Retinal pigment epithelial cell (primary cell): ENCODE measurements around the gene TPRG1.

Source experiments
- DNase-seq: peaks from one replicate; pipeline ENCODE4 v3.0.0-alpha.2; 2010; ENCODE audit warnings: low read depth
- H3K4me3 ChIP-seq: 2 replicates; pipeline ENCODE4 v1.5.1; 2011; ENCODE audit warnings: mild to moderate bottlenecking, low read length, control low read depth, moderate library complexity
- TF ChIP-seq, protein P1 (sequence below): conservative IDR thresholded peaks from 2 replicates; pipeline ENCODE4 v1.5.1; 2011; ENCODE audit warnings: low read depth, low read length, control low read depth, inconsistent platforms

TPRG1 gene

DNA sequence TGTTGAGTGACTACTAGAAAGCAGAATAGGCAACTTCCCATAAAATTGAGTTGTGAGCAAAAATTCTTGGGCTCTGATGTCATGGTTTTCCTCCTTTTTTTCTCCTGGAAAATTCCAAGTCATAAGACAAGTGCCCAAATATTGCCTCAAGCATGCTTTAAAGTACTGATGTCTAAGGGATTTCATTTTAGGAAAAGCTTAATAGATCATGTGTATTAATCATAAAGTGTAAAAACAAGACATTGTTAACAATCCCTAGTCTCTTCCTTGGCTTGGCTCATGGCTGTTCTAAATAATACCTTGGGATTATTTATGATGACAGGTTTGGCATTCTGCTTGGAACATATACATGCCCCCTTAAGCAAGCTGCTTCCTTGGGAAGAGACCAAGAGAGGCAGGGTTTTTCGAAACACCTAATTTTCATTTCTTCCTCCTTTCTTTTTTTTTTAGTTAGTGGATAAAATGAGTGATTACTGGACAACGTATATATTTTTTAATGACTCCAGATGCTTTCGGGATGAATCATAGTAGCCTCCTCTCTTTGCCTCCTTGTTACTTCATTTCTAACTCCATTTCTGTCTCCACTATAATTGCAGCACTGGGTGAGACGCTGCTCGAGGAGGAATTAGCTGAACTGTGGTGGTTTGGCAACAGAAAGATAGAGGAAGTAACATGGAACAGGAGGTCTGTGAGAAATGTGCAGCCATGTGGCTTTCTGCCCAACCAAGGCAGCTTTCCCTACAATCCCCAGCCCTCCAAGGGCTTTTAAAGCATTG, 104.9 kb downstream of the TPRG1 start:
- H3K4me3 ChIP-seq, result no peak overlapping the region
- TF ChIP-seq, protein P1, sequence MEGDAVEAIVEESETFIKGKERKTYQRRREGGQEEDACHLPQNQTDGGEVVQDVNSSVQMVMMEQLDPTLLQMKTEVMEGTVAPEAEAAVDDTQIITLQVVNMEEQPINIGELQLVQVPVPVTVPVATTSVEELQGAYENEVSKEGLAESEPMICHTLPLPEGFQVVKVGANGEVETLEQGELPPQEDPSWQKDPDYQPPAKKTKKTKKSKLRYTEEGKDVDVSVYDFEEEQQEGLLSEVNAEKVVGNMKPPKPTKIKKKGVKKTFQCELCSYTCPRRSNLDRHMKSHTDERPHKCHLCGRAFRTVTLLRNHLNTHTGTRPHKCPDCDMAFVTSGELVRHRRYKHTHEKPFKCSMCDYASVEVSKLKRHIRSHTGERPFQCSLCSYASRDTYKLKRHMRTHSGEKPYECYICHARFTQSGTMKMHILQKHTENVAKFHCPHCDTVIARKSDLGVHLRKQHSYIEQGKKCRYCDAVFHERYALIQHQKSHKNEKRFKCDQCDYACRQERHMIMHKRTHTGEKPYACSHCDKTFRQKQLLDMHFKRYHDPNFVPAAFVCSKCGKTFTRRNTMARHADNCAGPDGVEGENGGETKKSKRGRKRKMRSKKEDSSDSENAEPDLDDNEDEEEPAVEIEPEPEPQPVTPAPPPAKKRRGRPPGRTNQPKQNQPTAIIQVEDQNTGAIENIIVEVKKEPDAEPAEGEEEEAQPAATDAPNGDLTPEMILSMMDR, result no peak
- DNase-seq, result peak; percentile 88

DNA sequence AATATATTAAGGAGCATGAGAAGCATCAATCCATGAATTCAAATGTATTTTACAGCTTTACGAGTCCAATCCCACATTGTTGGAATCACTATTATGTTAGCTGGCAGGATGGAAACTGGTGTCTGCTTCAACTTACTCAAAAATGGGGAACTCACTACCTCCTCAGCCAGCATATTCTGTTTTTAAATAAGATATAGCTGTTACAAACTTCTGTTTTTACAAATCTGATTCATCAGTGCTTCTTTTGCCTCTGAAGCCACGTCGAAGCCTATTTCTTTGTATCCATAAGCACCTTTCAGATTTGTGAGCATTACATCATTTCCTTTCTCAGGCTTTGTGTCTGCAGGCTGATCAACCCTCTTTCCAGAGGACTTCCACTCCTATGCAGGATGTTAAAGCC, 105.9 kb downstream of the TPRG1 start:
- DNase-seq, result no peak
- H3K4me3 ChIP-seq, result no peak overlapping the region
- TF ChIP-seq, protein P1, result no peak

DNA sequence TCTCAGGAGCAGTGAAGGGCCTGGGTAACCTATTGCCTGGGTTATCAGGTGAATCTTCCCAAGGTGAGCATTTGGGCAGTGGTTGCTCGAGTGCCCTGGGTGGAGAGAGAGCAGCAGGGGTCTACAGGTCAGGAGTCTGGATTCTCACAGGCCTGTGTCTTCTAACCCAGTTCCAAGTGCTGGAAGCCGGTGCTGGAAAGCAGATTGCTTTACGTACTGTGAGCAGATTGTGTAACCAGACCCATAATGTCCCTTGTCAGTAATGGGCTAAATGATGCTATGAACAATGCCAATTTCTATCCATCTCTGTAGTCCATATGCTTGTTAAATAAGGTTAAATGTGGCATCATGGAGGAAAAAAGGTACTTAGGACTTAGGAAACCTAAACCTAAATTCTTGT, 106.5 kb downstream of the TPRG1 start:
- H3K4me3 ChIP-seq, result no peak overlapping the region
- TF ChIP-seq, protein P1, result no peak
- DNase-seq, result no peak

DNA sequence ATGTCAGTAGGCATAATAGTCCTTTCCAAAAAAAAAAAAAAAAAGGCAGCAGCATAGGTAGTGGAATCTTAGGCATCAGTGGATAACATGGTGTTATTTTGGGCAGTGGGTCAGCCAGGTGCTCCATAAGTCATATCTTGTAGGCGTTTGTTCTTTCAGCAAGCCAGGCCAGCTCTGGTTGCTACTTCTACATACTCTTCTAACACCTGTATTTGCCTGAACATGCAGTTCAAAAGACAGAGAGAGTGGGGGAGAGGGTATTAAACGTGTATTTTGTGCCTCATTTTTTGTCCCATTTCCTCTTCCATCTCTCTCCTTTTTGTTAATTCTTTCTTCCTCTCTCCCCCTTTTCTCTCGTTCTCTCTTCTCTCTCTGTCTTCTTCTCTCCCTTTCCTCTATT, 110.4 kb downstream of the TPRG1 start:
- TF ChIP-seq, protein P1, result no peak
- DNase-seq, result no peak
- H3K4me3 ChIP-seq, result no peak overlapping the region

DNA sequence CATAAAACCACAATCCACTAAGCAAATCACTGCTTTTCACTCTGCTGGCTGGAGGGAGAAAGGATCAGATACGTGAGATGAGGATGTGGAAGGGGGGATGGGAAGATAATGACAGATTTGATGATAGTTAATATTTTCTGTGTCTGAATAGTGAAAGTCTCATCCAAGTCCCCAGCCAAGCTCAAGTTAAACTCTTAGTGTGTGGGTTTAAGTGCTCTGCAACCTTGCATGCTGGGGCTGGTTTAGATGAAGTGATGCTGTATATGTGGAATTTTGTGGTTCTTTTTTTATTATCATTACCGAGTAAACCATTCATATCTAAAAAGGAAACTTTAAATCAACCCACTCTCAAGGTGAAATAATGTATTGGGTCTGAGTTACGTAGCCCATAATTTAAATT, 111.0 kb downstream of the TPRG1 start:
- H3K4me3 ChIP-seq, result no peak overlapping the region
- no peak for DNase-seq
- TF ChIP-seq, protein P1, result no peak

DNA sequence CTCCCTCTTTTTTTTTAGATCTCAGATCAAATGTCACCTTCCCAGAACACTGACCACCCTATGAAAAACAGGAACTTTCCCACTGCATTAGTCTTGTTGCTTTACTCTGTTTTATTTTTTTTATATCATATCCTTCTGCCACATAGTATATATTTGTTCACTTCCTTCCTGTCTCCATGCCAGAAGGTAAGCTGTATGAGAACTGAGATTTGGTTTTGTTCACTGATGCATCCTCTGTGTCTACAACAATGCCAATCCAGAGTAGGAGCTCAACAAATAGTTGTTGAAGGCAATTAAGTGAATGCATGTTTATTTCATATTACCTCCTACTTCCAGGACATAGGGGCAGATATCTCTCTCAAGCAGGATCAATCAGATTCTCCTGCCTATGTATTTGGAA, 114.4 kb downstream of the TPRG1 start:
- no peak overlapping the region for H3K4me3 ChIP-seq
- TF ChIP-seq, protein P1, result no peak
- no peak for DNase-seq

DNA sequence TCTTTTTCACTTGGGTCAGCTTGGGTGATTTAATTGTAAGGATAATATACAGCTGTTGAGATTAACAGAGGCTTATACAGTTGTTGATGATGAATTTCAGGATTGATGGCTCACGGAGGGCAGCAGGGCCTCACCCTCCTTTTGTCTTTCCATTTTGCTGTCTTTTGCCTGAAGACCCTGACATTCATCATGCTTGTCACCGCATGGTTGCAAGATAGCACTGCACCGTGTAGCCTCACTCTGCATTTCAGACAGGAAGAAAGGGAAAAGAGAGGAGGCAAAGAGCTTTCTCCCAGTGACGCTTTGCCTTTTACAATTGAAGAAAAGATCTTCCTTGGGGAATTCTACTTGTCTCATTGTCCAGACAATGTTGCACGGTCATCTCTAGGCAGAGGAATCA, 115.1 kb downstream of the TPRG1 start:
- no peak for DNase-seq
- TF ChIP-seq, protein P1, result no peak
- no peak overlapping the region for H3K4me3 ChIP-seq
